HCT116 (cell line): ENCODE measurements around the gene GPR61. TPM values are rescaled to one million over a fixed set of nuclear protein-coding genes. Genes with fewer than 3 reads are reported as not detected.

Experiments
- ATAC-seq: fragments of 200-7000 bp; cut with Tn5 transposase; 2 replicates; pipeline ENCODE4 v1.9.1; 2020; ENCODE audit warnings: mild to moderate bottlenecking, moderate library complexity
- BruUV-seq: library from RNA; stranded (reverse); fragments of 400-500 nt; replicated peaks from 2 replicates; lab custom pipeline; 2021; lab: Mats Ljungman, UMichigan
- CTCF ChIA-PET: fragments of 300-600 bp; sonication (Branson Sonifier 250); formaldehyde crosslinking; loops from one replicate; lab custom pipeline; 2021; ENCODE audit warnings: antibody characterized with exemption; lab: Charles Lee
- POLR2A ChIA-PET: fragments of 300-600, 350-600 bp; sonication (Branson Sonifier 250); formaldehyde crosslinking; loops from one replicate; lab custom pipeline; 2021; ENCODE audit warnings: antibody characterized with exemption; lab: Charles Lee
- RAD21 ChIA-PET, 2 experiments: fragments of 300-600 bp; sonication (Branson Sonifier 250); formaldehyde crosslinking; loops; one replicate each; lab custom pipeline; 2023; ENCODE audit warnings: low total read pairs in 2 of 2; ENCODE audit not compliant: uncharacterized antibody in 2 of 2, unreplicated experiment in 2 of 2, low non-redundant PET in 1 of 2; lab: Charles Lee
- DNase-seq: peaks from one replicate; pipeline ENCODE4 v3.0.0-alpha.2; 2010; ENCODE audit warnings: low read depth, low spot score
- H2AFZ ChIP-seq: fragments of 200-600 bp; shearing (Covaris generic), sonication (generic); 2 replicates; pipeline ENCODE4 v1.6.1; 2017; ENCODE audit warnings: low read depth, mixed run types, mixed read lengths, antibody characterized with exemption, low read length; ENCODE audit not compliant: poor library complexity, severe bottlenecking
- H3K27ac ChIP-seq: 2 replicates; pipeline ENCODE4 v1.5.1; 2012; ENCODE audit warnings: low read depth, low read length
- H3K27me3 ChIP-seq: fragments of 200-600 bp; sonication (generic); 2 replicates; pipeline ENCODE4 v1.6.1; 2016; ENCODE audit warnings: mixed run types, low read length, mixed read lengths; ENCODE audit not compliant: insufficient read depth
- H3K36me3 ChIP-seq, 2 experiments: fragments of 200-500 bp in 1 of 2; fragments of 200-600 bp in 1 of 2; sonication (Bioruptor generic) in 1 of 2; sonication (generic) in 1 of 2; 2 replicates each; pipeline versions ENCODE4 v1.5.1 to v1.6.1; 2014 to 2016; ENCODE audit warnings: low read length in 2 of 2, inconsistent platforms in 1 of 2, mixed read lengths in 1 of 2, mixed run types in 1 of 2; ENCODE audit not compliant: insufficient read depth in 2 of 2, control insufficient read depth in 1 of 2
- H3K4me1 ChIP-seq, 2 experiments: fragments of 200-600 bp in 1 of 2; sonication (generic) in 1 of 2; 2 replicates each; pipeline versions ENCODE4 v1.5.1 to v1.6.1; 2012 to 2017; ENCODE audit warnings: low read length in 2 of 2, inconsistent platforms in 1 of 2, mild to moderate bottlenecking in 1 of 2, mixed read lengths in 1 of 2, mixed run types in 1 of 2, moderate library complexity in 1 of 2; ENCODE audit not compliant: insufficient read depth in 2 of 2, control insufficient read depth in 1 of 2
- H3K4me2 ChIP-seq: fragments of 200-600 bp; sonication (generic); 2 replicates; pipeline ENCODE4 v1.6.1; 2017; ENCODE audit warnings: mixed run types, low read length, mixed read lengths
- H3K4me3 ChIP-seq, 2 experiments: fragments of 200-600 bp in 1 of 2; sonication (generic) in 1 of 2; replicated peaks in 1 of 2; 2 replicates each; pipeline ENCODE4 v1.5.1; 2011 to 2016; ENCODE audit warnings: low read length in 2 of 2, control low read depth in 1 of 2, low read depth in 1 of 2, mild to moderate bottlenecking in 1 of 2, mixed read lengths in 1 of 2, mixed run types in 1 of 2
- H3K79me2 ChIP-seq: fragments of 200-600 bp; sonication (generic); 2 replicates; pipeline ENCODE4 v1.6.1; 2017; ENCODE audit warnings: mild to moderate bottlenecking, mixed run types, low read length, moderate library complexity, mixed read lengths; ENCODE audit not compliant: insufficient read depth
- H3K9ac ChIP-seq: fragments of 200-600 bp; sonication (generic); 2 replicates; pipeline ENCODE4 v1.6.1; 2016; ENCODE audit warnings: low read length, mixed read lengths
- H3K9me2 ChIP-seq: fragments of 200-600 bp; sonication (generic), shearing (Covaris generic); 2 replicates; pipeline ENCODE4 v1.6.1; 2017; ENCODE audit warnings: mixed run types, mild to moderate bottlenecking, moderate library complexity; ENCODE audit not compliant: insufficient read depth
- H3K9me3 ChIP-seq, 2 experiments: fragments of 200-500 bp in 1 of 2; fragments of 200-600 bp in 1 of 2; sonication (Bioruptor generic) in 1 of 2; sonication (generic) in 1 of 2; 2 replicates each; pipeline ENCODE4 v1.6.1; 2014 to 2017; ENCODE audit warnings: low read length in 2 of 2, mixed read lengths in 2 of 2, inconsistent platforms in 1 of 2, low read depth in 1 of 2, mild to moderate bottlenecking in 1 of 2, mixed run types in 1 of 2, moderate library complexity in 1 of 2; ENCODE audit not compliant: control insufficient read depth in 1 of 2, insufficient read depth in 1 of 2
- H4K20me1 ChIP-seq: fragments of 200-600 bp; sonication (generic), shearing (Covaris generic); 2 replicates; pipeline ENCODE4 v1.6.1; 2017; ENCODE audit warnings: mixed run types, mild to moderate bottlenecking, moderate library complexity; ENCODE audit not compliant: insufficient read depth
- CTCF ChIP-seq, 3 experiments: fragments of 200-600 bp in 1 of 3; sonication (generic) in 1 of 3; IDR thresholded peaks in 2 of 3; conservative IDR thresholded peaks in 1 of 3; 2 replicates each; pipeline ENCODE4 v1.5.1; 2012 to 2017; ENCODE audit warnings: low read depth in 2 of 3, low read length in 2 of 3, antibody characterized with exemption in 1 of 3, borderline replicate concordance in 1 of 3, control low read depth in 1 of 3, mild to moderate bottlenecking in 1 of 3, mixed read lengths in 1 of 3, mixed run types in 1 of 3, moderate library complexity in 1 of 3; ENCODE audit not compliant: insufficient read depth in 1 of 3
- ELF1 ChIP-seq: IDR thresholded peaks from 2 replicates; pipeline ENCODE4 v1.6.1; 2012; ENCODE audit warnings: low read depth, borderline replicate concordance
- EZH2 ChIP-seq: fragments of 200-600 bp; sonication (generic); IDR thresholded peaks from 2 replicates; pipeline ENCODE4 v1.6.1; 2017; ENCODE audit warnings: antibody characterized with exemption, mixed run types
- POLR2A ChIP-seq: IDR thresholded peaks from 2 replicates; pipeline ENCODE4 v1.7.0; 2011; ENCODE audit warnings: borderline replicate concordance; ENCODE audit not compliant: insufficient read depth, insufficient read length; ENCODE audit errors: extremely low read depth
- RAD21 ChIP-seq: IDR thresholded peaks from 2 replicates; pipeline ENCODE4 v1.6.1; 2012; ENCODE audit warnings: low read depth, mild to moderate bottlenecking
- SIN3A ChIP-seq: IDR thresholded peaks from 2 replicates; pipeline ENCODE4 v1.6.1; 2012; ENCODE audit warnings: low read depth
- SRF ChIP-seq: IDR thresholded peaks from 2 replicates; pipeline ENCODE4 v1.6.1; 2012; ENCODE audit warnings: low read depth
- TCF7L2 ChIP-seq: IDR thresholded peaks from 2 replicates; pipeline ENCODE4 v1.7.0; 2011; ENCODE audit warnings: borderline replicate concordance, inconsistent platforms; ENCODE audit not compliant: insufficient read depth, insufficient read length; ENCODE audit errors: extremely low read depth
- ZFX ChIP-seq: fragments of 450-650 bp; IDR thresholded peaks from 2 replicates; pipeline ENCODE4 v1.6.1; 2017
- ZNF274 ChIP-seq: fragments of 200-500 bp; sonication (Bioruptor generic); IDR thresholded peaks from 2 replicates; pipeline ENCODE4 v1.6.1; 2014; ENCODE audit warnings: mild to moderate bottlenecking, low read depth, low read length, inconsistent platforms
- intact Hi-C: fragments of 100-400 bp; cut with micrococcal nuclease; formaldehyde crosslinking; loops from 2 replicates; pipeline ENCODE4 v1.10.0; 2022
- total RNA-seq: library from RNA; stranded (reverse); gene quantifications from one replicate; pipeline ENCODE4 v1.2.1, GENCODE V29; 2021; ENCODE audit not compliant: unreplicated experiment
- TF ChIP-seq, protein P1 (sequence below): IDR thresholded peaks from 2 replicates; pipeline ENCODE4 v1.6.1; 2012; ENCODE audit warnings: low read depth

The GPR61 gene
- total RNA-seq, 1 experiment from 2014 or later: not detected

DNA sequence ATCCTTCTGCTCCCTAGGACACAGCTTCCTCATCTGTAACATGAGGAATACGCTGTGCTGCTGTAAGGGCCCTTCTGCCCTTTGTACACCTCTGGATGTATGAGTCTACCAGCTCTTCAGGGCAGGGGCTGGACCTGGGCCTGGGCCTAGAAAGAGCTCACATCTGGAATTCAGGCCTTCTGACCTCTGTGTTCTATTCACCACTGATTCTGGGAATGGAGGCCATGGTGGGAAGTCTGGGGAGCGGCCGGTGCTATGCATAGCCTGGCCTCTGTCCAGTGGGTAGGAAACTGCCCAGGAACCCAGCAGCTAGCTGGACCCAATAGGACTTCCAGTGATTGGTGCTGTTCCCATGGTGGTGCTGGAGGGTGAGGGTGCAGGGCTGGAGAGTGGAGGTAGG lies 11.0 kb upstream of the GPR61 start:
- BruUV-seq: no TSS peak
- Histone ChIP-seq H3K4me2 (no peak overlapping the region), H3K4me3 (no peak overlapping the region), H2AFZ (no peak overlapping the region), H3K27ac (no peak overlapping the region), H3K9ac (no peak overlapping the region), H3K36me3 (no peaks in the 10 kb centered on the region), H3K4me1 (peaks cover 4 to 14% of the 10 kb centered on the region in 2 experiments; a peak in 3 of 4 replicates), H3K9me2 (no peaks in the 10 kb centered on the region), H3K9me3 (no peaks in the 10 kb centered on the region), H3K27me3 (no peaks in the 10 kb centered on the region; the same call in 1 of the 2 replicates), H4K20me1 (no peaks in the 10 kb centered on the region), H3K79me2 (no peaks in the 10 kb centered on the region)
- TF ChIP-seq, protein P1, sequence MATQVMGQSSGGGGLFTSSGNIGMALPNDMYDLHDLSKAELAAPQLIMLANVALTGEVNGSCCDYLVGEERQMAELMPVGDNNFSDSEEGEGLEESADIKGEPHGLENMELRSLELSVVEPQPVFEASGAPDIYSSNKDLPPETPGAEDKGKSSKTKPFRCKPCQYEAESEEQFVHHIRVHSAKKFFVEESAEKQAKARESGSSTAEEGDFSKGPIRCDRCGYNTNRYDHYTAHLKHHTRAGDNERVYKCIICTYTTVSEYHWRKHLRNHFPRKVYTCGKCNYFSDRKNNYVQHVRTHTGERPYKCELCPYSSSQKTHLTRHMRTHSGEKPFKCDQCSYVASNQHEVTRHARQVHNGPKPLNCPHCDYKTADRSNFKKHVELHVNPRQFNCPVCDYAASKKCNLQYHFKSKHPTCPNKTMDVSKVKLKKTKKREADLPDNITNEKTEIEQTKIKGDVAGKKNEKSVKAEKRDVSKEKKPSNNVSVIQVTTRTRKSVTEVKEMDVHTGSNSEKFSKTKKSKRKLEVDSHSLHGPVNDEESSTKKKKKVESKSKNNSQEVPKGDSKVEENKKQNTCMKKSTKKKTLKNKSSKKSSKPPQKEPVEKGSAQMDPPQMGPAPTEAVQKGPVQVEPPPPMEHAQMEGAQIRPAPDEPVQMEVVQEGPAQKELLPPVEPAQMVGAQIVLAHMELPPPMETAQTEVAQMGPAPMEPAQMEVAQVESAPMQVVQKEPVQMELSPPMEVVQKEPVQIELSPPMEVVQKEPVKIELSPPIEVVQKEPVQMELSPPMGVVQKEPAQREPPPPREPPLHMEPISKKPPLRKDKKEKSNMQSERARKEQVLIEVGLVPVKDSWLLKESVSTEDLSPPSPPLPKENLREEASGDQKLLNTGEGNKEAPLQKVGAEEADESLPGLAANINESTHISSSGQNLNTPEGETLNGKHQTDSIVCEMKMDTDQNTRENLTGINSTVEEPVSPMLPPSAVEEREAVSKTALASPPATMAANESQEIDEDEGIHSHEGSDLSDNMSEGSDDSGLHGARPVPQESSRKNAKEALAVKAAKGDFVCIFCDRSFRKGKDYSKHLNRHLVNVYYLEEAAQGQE: no peak
- TF ChIP-seq CTCF (IDR thresholded peaks at IDR 0.05 in 2 of 3, conservative IDR thresholded peaks at IDR 0.05 in 1 of 3; ENCODE audit: borderline replicate concordance in 1 of 3, insufficient read depth in 1 of 3, low read depth in 2 of 3, low read length in 2 of 3) (no peak), TCF7L2 (no peak), EZH2 (no peak), POLR2A (no peak), RAD21 (no peak), SIN3A (no peak), ELF1 (no peak), SRF (no peak), ZFX (no peak), ZNF274 (no peak)
- intact Hi-C loops: no loop called here
- POLR2A ChIA-PET: no interaction called here
- no peak for DNase-seq
- CTCF ChIA-PET: interaction anchor here (6.2 to 6.4 kb wide), 2 partner anchors 30 to 37 kb away, joined by 70 to 146 read pairs; partner anchors contain the start of gene CYB561D1
- ATAC-seq: no peak
- RAD21 ChIA-PET: no interaction called here
